ENCODE measurements around the gene IFI27L2.
"Not testable (repeated sequence)": the region's sequence is repeated elsewhere in the genome, so short reads cannot be mapped to it uniquely, and the experiment has no call there.

The IFI27L2 gene, protein sequence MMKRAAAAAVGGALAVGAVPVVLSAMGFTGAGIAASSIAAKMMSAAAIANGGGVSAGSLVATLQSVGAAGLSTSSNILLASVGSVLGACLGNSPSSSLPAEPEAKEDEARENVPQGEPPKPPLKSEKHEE

DNA sequence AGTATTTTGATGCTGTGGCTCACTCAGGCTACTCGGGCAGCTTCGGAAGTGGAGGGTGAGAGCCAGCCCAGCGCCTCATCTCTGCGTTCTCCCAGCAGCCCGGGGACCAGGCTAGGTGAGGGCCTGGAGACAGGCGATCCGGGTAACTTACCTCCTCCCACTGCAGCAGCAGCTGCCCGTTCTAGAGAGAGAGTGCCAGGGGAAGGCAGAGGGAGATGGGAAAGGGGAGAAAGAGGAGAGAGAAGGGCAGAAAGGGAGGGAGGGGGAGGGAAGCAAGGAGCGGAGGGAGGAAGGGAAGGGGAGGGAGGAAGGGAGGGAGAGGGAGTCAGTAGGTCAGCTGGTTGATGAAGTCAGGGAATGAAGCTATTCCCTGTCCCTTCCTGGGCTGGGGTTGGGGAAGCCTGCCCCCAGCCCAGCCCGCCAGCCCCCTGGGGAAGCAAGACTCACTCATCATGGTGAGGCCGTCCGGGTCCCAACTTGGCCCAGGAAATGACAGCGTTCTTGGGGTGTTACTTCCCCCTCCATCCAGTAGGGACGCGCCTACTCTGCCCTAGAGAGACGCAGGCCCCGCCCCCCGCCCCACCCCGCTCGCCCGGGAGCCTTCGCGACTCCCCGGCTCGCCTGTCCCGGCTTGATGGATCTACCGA, at the start of gene IFI27L2:
TSS of gene IFI27L2 (minus strand) at position 494 of the 647 bp plus-strand sequence. CDS start at position 454, 40 bp downstream.
- DNase-seq, result no peak

DNA sequence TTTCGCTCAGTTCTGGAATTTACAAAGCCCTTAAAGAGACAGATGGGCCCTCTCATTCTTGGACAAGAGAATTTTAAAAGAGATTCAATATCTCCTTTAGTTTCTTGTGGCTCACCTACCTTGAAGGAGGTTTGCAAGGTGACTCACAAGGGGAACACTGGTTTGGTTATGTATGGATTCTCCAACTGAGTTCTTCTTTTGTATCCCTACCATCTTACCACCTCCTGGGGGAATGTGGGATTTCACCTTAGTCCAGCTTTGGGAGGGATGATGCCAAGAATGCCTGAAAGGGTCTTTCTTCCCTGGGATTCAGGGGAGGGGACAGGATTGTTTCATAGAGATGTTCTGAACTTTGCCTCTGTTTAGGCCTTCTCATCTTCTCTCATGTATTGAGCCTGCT, 48.4 kb upstream of the IFI27L2 start:
- no peak for DNase-seq

DNA sequence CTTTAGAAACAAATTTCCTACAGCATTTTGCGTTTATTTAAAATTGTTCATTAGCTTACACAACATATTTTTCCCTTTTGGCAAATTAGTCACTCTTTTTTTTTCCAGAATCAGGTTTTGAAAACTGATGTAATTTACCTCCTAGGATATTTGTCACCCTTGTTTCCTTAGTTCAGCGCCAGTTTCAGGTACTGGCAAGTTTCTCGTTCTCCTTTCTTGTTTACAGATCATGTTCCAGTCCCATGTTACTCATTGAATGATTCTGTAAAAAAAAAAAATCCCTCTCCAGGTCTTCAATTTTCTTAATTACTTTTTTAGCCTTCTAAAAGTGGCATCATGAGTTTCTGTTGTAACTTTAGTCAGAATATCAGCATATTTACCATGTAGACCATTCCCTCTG, 47.4 kb upstream of the IFI27L2 start:
- DNase-seq, result no peak

DNA sequence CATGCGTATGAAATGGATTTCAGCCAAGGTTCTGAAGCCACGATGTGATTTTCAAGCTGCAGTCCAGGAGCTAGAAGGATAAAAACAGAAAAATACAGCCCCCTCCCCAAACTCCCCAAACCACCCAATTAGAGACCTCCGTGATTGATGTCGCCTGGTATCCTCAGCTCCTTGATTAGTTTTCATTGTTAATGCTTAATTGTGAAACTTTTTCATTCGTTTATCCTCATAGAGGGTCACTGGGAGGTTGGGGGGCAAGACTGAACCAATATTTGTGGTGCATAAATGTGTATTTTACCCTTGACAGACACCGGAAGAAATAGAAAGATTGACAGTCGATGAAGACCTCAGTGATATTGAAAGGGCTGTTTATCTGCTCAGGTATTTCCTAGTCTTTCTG, 46.3 kb upstream of the IFI27L2 start:
- DNase-seq, result no peak

DNA sequence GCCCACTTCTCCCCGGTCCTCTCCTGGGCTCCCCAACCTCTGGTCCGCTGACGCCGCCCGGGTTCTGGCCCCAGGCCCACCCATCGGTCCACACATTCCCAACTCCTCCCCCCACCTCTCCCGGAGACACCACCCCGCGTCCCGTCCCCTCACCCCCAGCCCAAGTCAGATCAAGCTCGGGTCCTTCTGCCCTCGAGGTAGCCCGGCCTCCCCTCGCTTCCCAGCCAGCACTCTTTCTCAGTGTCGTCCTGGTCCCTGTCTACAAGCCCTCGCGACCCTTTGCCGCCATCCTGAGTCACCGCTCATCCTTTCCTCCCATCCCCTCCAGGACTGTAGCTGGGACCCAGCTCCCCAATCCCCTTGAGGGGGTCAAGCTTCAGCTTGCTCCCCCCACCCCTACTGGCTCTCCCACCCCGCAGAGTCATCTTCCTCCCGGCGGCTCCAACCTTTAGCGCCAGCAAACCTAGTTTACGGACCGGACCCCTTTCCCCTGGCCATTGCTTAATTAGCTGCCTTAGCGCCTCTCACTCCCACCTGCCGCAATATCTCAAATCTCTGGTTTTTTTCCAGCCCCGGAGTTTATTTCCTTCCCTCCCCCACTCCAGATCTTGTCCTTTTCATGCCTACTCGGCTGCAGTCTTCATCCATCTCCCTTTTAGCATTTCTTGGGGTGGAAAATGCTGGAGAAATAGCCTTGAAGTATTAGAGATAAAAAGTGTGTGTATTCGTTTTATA, 45.8 kb upstream of the IFI27L2 start:
- DNase-seq, result no peak

DNA sequence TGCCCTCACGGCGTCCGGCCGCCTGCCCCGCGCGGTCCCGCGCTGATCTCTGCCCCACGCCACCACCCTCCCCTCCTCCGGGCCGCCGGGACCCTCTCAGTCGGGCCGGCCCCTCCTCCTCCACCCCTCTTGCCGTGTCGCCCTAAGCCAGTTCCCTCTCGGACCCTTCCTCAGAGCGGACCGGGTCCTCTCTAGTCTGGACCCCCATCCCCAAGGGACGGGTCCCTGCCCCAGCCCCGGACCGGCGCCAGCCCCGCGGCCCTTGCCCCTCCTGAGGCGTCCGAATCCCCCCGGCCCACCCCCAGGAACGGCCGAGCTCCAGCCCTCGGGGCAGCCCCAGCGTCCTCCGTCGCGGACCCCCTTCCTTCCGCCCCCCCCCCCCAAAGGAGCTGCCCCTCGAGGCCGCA, 45.2 kb upstream of the IFI27L2 start:
- no peak for DNase-seq

DNA sequence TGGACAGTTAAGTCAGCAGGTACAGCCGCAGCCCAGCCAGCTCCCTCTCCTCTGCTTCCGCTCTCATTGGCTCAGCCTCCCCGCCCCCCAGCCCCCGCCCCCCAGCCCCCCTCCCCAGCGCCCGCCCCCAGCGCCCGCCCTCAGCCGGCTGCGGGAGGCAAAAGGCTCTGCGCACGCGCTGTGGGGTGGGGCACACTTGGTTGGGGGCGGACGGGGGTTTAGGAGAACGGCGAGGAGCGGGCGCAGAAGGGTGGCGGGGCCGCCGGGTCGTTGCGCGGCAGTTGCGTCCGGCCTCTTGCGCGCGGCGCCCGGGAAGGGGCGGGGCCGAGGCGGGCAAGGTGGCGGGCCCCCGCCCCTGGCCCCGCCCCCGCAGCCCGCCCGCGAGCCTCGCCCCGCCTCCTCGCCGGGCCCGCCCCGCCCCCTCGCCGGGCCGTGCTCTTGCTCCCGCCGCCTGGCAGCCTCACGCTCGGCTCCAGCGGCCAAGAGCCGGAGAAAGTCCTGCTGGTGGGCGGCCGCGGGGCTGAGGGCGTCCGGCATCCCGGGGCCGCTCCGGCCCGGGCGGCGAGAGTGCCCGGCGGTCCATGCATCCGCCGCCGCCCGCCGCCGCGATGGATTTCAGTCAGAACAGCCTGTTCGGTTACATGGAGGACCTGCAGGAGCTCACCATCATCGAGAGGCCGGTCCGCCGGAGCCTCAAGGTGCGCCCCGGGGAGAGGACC, 44.6 kb upstream of the IFI27L2 start, which contains the start of gene PPP4R4:
TSS of gene PPP4R4 (plus strand) at position 438 of the 719 bp plus-strand sequence. CDS start at position 582, 144 bp downstream.
- no peak for DNase-seq

DNA sequence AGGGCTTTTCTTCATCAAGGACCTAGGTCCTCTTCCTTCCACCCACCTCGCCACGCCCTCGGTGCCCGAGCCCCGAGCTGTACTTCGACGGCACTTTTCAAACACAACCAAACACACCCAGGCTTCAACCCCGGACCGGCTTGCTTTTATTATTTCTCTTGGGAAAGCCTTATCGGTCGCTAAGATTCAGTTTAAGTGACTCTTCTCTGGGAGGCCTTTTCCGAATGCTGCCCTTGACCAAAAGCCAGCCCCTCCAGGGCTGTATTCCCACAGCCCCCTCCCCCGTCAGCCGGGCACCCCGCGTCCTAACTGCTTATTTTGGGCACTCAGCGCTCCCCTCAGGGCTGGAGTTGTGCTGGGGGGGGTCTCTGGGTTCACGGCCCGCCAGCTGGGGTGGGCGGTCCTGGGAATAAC, 44.1 kb upstream of the IFI27L2 start:
- DNase-seq, result no peak

DNA sequence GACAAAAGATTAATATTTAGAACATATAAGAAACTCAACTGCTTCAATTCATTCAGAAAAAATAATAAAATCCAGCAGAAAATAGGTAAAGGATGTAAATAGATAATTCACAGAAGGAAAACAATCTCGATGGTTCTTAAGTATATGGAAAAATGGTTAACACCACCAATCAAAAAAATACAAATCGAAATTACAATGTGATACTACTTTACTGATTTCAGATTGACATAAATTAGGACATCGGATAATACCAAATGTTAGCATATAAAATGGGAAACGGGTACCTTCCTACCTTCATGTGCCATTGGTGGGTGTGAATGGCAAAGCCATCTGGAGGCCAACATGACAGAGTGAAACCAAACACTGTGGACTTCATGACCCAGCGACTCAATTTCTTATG, 43.1 kb upstream of the IFI27L2 start:
- no peak for DNase-seq

DNA sequence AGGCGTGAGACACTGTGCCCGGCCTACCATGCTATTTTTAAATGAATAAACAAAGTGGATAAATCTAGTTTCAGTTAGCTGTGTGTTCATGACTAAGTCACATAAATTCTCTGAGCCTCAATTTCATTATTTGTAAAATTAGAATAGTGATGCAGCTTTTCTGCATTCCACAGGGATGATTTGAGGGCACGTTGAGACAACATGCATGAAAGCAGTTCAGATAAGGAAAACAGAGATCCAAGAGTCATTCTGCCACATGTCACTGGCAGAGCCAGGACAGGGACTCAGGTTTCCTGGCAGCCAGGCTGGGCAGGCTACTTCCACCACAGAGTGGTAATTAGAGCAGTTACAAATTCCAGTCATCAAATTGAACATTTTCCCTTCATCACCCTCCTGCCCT, 41.8 kb upstream of the IFI27L2 start:
- DNase-seq, result no peak

DNA sequence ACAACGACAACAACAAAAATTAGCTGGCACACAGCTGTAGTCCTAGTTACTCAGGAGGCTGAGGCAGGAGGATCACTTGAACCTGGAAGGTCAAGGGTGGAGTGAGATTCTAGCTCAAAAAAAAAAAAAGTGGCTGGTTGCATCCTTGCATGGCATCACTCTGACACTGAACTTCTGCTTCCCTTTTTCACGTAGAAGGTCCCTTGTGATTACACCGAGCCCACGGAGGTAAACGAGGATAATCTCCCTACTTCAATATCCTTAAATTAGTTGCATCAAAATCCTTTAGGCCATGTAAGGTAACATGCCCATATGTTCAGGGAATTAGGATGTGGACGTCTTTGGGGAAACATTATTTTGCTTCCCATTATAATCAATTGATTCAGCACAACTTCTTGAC, 40.7 kb upstream of the IFI27L2 start:
- no peak for DNase-seq

DNA sequence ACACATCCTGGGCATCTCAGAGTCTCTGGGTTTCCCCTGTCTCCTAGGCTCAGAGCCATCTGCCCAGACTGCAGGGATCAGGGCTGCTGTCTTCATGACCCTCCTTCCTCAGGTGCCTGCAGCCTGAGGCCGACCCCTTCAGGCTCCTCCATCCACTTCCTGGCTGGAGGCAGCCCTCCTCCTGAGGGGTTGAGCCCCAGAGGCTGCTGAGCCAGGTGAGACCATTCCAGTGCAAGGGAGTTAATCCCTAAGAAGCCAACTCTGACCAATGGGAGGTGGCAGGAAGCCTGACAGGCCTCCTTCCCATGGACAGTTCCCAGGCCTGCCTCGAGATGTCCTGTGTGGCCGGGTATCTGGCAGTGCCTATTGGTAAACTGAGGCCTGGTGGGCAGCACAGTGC, 36.3 kb upstream of the IFI27L2 start:
- no peak for DNase-seq

DNA sequence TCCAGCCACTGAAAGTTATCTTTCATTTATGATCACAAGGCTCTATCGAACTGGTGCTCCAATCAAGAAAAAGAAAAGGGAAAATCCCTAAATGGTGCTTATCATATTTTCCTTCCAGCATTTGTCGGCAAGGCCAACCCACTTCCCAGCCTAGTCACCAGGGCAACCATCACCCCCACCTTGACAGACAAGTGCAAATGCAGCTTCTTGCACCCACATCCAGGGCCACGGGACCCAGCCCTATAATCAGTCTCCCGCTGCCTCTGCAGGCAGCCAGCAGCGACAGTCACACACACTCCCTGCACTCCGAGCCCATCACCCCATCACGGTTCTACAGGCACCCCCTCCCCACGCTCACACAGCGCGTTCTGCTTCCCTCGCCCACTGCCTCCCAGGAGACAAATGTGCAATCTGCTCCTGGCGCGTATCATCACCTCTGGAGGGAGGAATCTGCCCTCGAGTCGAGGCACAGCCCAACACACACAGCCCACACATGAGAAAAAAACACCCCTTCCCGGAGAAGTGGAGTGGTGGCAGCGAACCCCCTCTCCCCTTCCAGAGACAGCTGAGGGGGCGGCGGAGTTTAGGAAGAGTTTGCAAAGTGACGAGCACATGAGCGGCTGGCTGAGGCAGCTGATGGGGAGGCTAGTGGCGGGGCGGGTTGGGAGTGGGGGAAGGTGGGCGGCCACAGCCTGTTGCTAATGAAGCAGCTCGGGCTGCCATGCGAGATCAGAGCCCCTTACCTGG, 35.5 kb upstream of the IFI27L2 start:
- no peak for DNase-seq

DNA sequence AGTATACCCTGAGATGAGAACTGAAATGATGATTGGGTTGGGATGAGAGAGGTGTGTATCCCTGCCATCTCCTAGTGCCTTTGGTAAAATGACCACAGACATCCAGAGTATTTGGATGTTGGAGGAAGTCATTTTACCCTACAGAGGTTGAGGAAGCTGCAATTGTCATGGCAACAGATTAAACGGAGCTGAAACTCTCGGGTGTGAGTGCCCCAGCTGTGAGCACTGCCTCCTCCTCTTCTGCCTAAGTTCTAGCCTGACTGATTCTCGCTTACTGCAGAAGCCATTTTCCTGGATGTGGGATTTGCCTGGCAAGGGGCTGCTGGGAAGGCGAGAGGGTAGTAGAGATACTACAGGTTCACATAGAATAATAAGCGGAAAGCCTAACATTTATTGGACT, 34.4 kb upstream of the IFI27L2 start:
- no peak for DNase-seq

DNA sequence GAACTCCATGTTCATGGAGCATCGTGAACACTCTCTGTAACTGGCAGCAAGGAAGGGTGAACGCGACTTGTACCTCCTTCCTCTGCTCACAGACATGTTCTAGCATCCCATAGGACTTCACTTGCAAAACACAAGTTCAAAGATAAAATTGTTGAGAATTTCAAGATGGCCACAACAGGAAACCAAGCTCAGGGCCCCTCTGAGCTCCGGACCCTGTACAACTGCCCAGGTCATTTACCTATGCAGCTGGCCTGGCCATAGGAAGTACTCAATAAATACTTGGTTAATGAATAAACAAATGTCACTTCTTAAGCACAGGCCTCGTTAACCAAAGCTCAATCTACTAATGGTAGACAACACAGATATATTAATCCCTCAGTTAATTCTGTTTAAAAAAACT, 33.1 kb upstream of the IFI27L2 start:
- no peak for DNase-seq

DNA sequence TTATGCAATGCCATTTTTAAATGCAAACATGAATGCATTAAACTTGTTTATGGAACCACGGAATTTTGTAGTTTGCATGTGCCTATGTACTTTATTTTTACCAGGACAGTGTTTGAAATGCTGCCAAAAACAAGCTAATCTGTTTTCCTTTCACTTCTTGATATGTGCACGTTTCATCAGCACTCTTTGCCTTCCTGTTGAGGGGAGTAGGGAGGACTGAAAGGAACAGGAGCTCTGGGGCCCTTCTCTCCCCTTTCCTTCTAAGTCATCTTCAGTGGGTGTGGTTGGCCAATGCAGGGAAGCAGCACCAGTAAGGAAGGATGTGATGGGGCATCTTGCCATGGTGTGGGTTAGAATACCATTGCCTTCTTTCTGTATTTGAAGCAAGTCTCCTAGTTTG, 32.6 kb upstream of the IFI27L2 start:
- DNase-seq, result no peak

DNA sequence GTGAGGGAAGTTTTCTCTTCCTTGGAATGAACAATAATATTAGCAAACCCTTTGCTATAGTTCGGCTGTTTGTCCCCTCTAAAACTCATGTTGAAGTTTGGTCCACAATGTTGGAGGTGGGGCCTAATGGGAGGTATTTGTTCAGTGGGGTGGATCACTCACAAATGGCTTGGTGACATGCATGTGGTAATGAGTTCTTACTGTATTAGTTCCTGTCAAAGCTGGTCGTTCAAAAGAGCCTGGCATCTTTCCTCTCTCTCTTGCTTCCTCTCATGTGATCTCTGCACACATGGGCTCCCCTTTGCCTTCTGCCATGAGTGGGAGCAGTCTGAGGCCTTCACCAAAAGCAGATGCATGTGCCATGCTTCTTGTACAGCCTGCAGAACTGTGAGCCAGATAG, 31.7 kb upstream of the IFI27L2 start:
- DNase-seq, result no peak

DNA sequence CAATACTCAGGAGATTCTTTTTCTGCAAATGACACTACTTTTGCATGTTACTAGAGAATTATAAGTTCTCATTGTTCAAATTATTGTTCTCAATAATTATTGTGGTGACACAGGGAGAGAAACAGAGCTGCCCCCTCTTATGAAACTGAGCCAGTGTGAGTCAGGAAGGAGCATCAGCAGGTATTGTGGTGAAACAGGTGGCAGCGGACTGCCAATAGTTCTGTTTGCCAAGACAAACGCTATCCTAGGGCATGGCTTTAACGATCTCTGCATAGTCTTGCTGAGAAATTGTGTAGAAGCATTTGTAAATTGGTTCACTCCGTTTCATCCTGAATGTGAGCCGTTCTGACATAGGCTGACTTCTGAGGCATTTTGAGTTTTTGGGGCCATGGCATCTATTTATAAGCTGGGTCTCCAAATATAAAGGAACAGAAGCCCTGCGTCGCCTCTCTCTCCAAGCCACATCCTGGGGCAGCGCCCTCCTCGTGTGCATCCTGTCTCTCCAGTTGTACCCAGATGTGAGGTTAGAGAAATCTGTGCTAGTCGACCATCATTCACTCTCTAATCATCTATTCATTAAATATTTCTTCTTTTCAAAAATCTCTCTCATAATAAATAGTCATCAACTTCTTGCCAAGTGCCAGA, 29.0 kb upstream of the IFI27L2 start:
- DNase-seq, result no peak

DNA sequence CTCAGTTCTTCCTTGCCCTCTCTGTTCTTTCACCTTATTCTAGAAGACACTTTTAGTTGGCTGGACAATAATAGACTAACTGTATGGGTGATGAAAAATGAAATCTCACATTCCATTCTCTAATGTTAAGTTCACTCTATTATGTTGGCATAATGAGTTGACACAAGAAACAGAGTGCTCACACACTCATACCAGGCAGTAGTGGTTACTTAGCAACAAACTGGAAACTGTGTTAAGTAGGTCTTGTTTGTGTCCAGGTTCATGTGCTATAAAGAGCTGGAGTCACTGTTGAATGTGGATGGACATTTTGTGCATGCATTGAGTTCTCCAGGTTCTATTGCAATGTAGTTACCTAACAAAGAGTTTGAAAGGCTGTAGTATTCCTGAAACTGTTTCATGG, 27.8 kb upstream of the IFI27L2 start:
- DNase-seq, result no peak

DNA sequence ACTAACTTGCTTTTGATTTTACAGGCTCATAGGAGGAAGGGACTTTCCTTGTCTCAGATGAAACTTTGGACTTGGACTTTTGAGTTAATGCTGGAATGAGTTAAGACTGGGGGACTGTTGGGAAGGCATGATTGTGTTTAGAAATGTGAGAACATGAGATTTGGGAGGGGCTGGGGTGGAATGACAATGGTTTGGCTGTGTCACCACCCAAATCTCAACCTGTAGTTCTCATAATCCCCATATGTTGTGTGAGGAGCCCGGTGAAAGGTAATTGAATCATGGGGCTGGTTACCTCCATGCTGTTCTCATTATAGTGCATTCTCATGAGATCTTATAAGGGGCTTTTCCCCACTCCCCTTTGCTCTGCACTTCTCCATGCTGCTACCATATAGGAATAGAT, 26.7 kb upstream of the IFI27L2 start:
- not testable (repeated sequence) for DNase-seq

DNA sequence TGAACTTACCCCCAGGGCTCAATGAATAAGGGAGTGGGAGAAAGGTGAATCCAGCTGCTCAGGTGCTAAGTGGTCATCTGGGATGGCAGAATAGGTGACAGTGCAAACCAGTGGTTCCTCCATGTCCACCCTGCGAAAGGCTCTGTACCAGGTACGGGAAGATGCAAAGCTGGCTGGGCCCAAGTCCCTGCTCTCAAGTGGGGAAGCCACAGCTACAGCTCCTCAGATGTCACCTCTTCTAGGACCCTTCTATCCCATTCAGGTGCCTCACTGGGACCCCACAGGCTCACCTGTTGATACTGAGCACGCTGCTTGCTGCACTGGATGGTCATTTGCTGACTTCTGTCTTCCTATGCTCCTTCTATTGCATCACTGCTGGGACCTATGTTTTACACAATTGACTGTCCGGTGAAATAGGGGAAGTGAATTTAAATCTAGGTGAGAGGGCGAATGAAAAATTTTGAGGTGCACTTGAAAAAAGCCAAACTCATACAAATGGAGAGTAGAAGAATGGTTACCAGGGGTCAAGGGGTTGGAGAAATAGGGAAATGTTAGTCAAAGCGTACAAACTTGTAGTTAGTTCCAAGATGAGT, 24.4 kb upstream of the IFI27L2 start:
- no peak for DNase-seq

DNA sequence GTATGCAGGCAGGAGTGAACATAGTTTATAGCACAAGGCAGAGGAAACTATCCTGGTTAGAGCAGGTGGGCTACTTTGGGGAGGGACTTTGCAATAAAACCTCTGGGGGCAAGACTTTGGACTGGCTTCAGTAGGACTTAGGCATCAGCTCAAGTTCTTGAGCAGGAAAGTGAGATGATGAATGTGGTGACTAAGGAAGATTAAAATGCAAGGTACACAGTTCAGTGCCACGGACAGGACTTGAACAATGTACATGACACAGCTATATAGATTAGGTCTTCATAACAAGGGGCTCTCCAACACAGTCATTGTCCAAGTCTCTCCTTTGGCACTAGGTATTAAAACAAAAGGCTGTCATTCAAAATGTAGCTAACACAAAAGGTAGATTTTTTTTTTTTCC, 23.3 kb upstream of the IFI27L2 start:
- no peak for DNase-seq

All from NCI-H2081 treated with DMSO at 0.1 percent for 48 hours (cell line).